Colonic mucosa (tissue), 4 donors: ENCODE results near the gene PPIL6. TPM values are rescaled to one million over a fixed set of nuclear protein-coding genes. Genes with fewer than 3 reads are reported as not detected.
"Not testable (repeated sequence)": the region's sequence is repeated elsewhere in the genome, so short reads cannot be mapped to it uniquely, and the experiment has no call there.

Experiments used
- DNase-seq: peaks from one replicate; pipeline ENCODE4 v3.0.0-alpha.2; 2020
- H3K27ac ChIP-seq: fragments of 200-600 bp; one replicate; pipeline ENCODE4 v1.8.0; 2021
- H3K27me3 ChIP-seq: fragments of 200-600 bp; one replicate; pipeline ENCODE4 v1.8.0; 2021
- H3K36me3 ChIP-seq: fragments of 200-600 bp; one replicate; pipeline ENCODE4 v1.8.0; 2021
- H3K4me1 ChIP-seq: fragments of 200-600 bp; one replicate; pipeline ENCODE4 v1.8.0; 2021; ENCODE audit warnings: mild to moderate bottlenecking
- H3K4me3 ChIP-seq: fragments of 200-600 bp; one replicate; pipeline ENCODE4 v1.8.0; 2021
- H3K9ac ChIP-seq, 2 donors: one replicate each; pipeline ENCODE4 v1.7.0; 2013; ENCODE audit warnings: control low read depth in 2 of 2, low read depth in 2 of 2, low read length in 2 of 2
- H3K9me3 ChIP-seq: fragments of 200-600 bp; one replicate; pipeline ENCODE4 v1.8.0; 2021
- CTCF ChIP-seq: fragments of 200-600 bp; IDR thresholded peaks from one replicate; pipeline ENCODE4 v1.8.0; 2022; ENCODE audit warnings: antibody characterized with exemption, mild to moderate bottlenecking
- intact Hi-C: fragments of 100-400 bp; cut with DNase I; formaldehyde crosslinking; loops from one replicate; pipeline ENCODE4 v1.14.1; 2022
- total RNA-seq, 2 donors: library from RNA; stranded (reverse); fragmentation: NEBNext Ultra II Directional in 1 of 2; extraction: Animal tissue kit (Norgen Biotek cat#: 25700) in 1 of 2; gene quantifications; one replicate each; pipeline ENCODE4 v1.2.1, GENCODE V29; 2021
- donor health status: healthy.
- donor health status: DM: no; HTN: no; CAD: no.
- donor health status: DM: no; HTN: no; CAD: no.

The PPIL6 gene
- total RNA-seq, 2 donors from 2014 or later, result 0.91 to 1.5 TPM

DNA sequence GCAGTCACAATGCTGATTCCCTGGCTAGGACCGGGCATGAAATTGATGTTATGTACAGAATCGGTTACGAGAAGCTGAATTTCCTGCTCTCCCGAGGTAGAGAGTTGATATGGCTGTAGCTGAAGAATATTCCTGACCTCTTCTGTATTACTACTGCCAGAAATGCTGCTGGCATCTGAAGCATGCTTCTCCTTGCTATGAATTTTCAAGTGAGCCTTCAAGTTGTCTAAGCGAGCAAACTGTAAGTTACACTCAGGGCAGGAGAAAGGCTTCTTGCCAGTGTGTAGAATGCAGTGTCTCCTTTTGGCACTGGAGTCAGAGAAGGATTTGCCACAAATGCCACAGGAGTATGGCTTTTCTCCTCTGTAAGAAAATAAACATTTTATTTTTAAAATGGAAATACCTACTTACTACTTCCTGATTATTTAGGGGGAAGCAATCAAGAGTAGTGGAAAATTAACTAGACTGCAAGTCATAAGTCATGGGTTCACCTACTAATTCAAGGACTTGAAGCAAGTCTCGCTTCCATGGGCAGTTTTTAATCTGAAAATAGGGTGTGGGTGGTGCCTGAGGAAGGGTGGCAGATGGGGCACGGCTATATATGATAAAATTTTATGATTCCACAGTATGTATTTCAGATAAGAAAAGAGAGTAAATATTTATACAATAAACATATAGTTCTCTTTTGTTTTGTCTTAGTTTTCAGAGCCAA lies 25.9 kb upstream of the PPIL6 start:
- TF ChIP-seq CTCF, result no peak
- intact Hi-C loops, result no loop called here
- Histone ChIP-seq H3K4me1 (no peaks in the 10 kb centered on the region), H3K9ac (no peak overlapping the region), H3K4me3 (no peak overlapping the region), H3K27ac (peak overlapping the region; percentile 69), H3K36me3 (no peaks in the 10 kb centered on the region), H3K9me3 (no peaks in the 10 kb centered on the region), H3K27me3 (no peaks in the 10 kb centered on the region)
- DNase-seq, result no peak

DNA sequence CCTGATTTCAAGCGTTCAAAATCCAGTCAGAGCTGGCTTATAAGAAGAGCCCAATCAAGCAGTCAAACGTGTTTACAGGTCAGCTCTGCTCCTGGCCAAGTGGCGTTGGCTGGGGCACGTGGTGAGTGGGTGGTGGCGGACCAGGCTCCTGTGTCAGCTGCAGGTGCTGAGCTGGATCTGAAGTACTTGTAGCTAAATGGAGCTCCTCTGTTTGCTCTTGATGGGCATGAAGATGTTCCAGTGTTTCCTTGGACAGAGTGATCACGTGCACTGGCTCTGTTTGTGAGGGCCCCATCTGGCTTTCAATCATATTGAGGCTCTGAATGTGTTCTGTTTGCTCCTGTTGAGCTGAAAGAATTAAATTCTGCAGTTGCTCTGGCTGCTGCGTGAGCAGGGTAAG lies 25.3 kb upstream of the PPIL6 start:
- no peak for TF ChIP-seq CTCF
- no peaks in the 10 kb centered on the region for H3K9me3 ChIP-seq
- H3K9ac ChIP-seq, result no peak overlapping the region
- H3K4me3 ChIP-seq, result no peak overlapping the region
- H3K27me3 ChIP-seq, result no peaks in the 10 kb centered on the region
- intact Hi-C loops, result no loop called here
- no peak for DNase-seq
- peak overlapping the region; percentile 69 for H3K27ac ChIP-seq
- H3K36me3 ChIP-seq, result no peaks in the 10 kb centered on the region
- H3K4me1 ChIP-seq, result no peaks in the 10 kb centered on the region

DNA sequence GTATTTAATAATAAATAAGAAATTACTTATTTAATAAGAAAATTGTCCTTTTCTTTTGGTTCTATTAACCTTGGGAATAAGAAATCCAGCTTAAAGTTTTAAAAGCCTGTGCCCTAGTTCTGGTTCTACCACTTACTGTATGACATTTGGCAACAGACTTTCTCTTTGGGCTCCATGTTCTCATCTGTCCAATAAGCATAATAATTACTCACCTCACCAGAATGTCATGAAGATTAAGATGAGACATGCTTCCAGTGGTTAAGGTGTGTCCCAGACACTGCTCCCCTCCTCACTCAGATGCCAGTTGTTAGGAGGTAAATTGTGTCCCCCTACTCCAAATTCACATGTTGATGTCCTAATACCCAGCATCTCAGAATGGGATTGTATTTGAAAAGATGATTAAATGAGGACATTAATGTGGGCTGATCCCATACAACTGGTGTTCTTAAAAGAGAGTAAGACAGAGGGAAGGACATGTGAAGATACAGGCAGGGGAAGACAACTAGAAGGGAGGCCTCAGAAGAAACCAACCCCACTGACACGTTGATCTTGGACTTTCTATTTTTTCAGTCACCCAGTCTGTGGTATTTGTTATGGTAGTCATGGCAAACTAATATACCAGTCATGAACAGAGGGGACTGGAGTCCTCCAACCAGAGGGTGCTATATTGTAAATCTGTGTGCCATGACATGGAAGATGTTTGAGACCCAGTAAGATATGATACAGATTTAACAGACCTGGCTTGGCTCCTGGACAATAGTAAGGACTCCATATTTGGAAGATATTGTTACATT lies 21.5 kb upstream of the PPIL6 start:
- Histone ChIP-seq H3K36me3 (no peaks in the 10 kb centered on the region), H3K27ac (no peak overlapping the region), H3K4me1 (peaks cover 4% of the 10 kb centered on the region), H3K27me3 (no peaks in the 10 kb centered on the region), H3K9me3 (no peaks in the 10 kb centered on the region), H3K4me3 (no peak overlapping the region), H3K9ac (no peak overlapping the region)
- TF ChIP-seq CTCF, result no peak
- DNase-seq, result no peak
- intact Hi-C loops, result no loop called here

GRCh38 chr6:109461205-109461604 lies 20.8 kb upstream of the PPIL6 start:
- H3K4me3 ChIP-seq, H3K27ac ChIP-seq, intact Hi-C loops, H3K4me1 ChIP-seq, DNase-seq, H3K36me3 ChIP-seq, H3K9ac ChIP-seq, H3K27me3 ChIP-seq, H3K9me3 ChIP-seq: not testable (repeated sequence)

GRCh38 chr6:109460161-109460829 lies 19.9 kb upstream of the PPIL6 start:
- DNase-seq, result no peak
- Histone ChIP-seq H3K27me3 (no peaks in the 10 kb centered on the region), H3K27ac (peak overlapping the region; percentile 1), H3K9me3 (no peaks in the 10 kb centered on the region), H3K36me3 (no peaks in the 10 kb centered on the region), H3K9ac (no peak overlapping the region), H3K4me1 (peaks cover 8% of the 10 kb centered on the region), H3K4me3 (no peak overlapping the region)
- TF ChIP-seq CTCF, result no peak
- intact Hi-C loops, result no loop called here
